ENCODE data around the gene NFAM1. TPM values are rescaled to one million over a fixed set of nuclear protein-coding genes. Genes with fewer than 3 reads are reported as not detected.

The NFAM1 gene
- total RNA-seq, 6 experiments from 2014 or later = not detected

DNA sequence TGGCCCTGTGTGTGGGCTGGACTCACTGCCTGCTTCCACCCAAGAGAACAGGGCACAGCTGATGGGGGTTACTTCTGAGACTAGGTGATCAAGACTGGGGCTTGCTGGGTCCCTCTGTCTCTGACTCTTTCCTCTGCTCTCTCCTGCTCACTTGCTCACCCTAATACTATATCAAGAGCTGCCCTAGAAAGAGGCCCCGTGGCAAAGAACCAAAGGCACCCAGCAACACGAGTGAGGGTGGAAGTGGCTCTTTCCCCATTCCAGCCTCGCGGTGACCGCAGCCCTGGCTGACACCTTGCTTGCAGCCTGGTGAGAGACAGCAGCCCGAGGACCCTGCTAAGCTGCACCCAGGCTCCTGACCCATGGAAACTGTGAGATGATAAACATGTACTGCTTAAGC lies 20.7 kb upstream of the NFAM1 start:
- no peak for TF ChIP-seq CTCF (IDR thresholded peaks at IDR 0.05)
- Mint-ChIP-seq H3K27ac (no peak overlapping the region), H3K4me1 (ENCODE audit: low read depth) (no peaks in the 10 kb centered on the region), H3K27me3 (ENCODE audit: insufficient read depth) (peaks cover 42% of the 10 kb centered on the region), H3K4me3 (no peak overlapping the region), H3K36me3 (ENCODE audit: low read depth) (no peaks in the 10 kb centered on the region), H3K9me3 (no peaks in the 10 kb centered on the region)
- no peak for DNase-seq

DNA sequence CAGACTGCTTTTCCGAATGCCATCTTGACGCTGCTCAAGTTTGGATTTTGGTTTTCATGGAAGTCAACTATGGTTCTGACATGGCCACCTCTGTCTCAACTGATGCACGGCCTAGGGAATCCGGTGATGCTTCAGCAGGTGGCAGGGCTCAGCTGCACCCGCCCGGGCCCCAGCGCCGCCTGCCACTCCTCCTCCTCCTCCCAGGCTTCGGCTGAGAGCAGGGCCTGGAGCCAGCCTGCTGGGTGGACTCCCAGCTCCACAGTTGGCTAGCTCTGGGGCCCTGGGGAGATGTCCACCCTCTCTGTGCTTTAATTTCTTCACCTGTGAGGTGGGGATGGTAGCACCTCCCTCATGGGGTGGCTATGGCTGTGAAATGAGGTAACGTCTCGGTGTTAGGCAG lies 20.3 kb upstream of the NFAM1 start:
- Mint-ChIP-seq H3K4me3 (no peak overlapping the region), H3K36me3 (ENCODE audit: low read depth) (no peaks in the 10 kb centered on the region), H3K4me1 (ENCODE audit: low read depth) (no peaks in the 10 kb centered on the region), H3K27ac (no peak overlapping the region), H3K27me3 (ENCODE audit: insufficient read depth) (peaks cover 39% of the 10 kb centered on the region), H3K9me3 (no peaks in the 10 kb centered on the region)
- DNase-seq = no peak
- TF ChIP-seq CTCF (IDR thresholded peaks at IDR 0.05) = no peak

DNA sequence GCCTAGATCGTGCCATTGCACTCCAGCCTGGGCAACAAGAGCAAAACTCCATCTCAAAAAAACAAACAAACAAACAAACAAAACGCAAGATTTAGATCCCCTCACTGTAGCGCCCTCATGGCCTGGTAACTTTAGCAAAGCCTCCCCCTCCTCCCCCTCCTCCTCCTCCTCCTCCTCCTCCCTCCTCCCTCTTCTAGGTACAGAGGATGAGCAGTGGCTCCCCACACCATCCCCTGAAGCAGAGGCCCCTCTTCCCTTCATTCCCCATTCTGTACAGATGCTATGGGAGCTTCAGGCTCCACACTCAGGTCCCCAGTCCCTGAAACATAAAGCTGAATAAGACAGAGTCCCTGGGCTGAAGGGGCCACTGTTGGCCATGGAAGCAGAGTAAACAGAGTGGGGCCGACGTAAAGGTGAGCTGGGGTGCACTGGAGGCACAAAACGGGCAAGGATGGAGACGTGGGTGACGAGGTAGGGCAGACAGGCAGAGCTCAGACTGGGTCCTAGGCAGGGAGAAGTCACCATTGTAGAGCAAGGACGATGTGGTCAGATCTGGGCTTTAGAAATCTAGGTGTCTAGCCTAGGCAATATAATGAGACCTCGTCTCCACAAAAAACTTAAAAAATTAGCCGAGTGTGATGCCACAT lies 19.4 kb upstream of the NFAM1 start:
- Mint-ChIP-seq H3K27ac (no peak overlapping the region), H3K4me3 (no peak overlapping the region), H3K9me3 (no peaks in the 10 kb centered on the region), H3K36me3 (ENCODE audit: low read depth) (no peaks in the 10 kb centered on the region), H3K4me1 (ENCODE audit: low read depth) (no peaks in the 10 kb centered on the region), H3K27me3 (ENCODE audit: insufficient read depth) (peaks cover 36% of the 10 kb centered on the region)
- TF ChIP-seq CTCF (IDR thresholded peaks at IDR 0.05) = no peak
- DNase-seq = no peak

GRCh38 chr22:42450862-42451261 lies 18.7 kb upstream of the NFAM1 start:
- H3K27ac Mint-ChIP-seq = no peak overlapping the region
- H3K36me3 Mint-ChIP-seq (ENCODE audit: low read depth) = no peaks in the 10 kb centered on the region
- no peak for TF ChIP-seq CTCF (IDR thresholded peaks at IDR 0.05)
- no peaks in the 10 kb centered on the region for H3K9me3 Mint-ChIP-seq
- peaks cover 40% of the 10 kb centered on the region for H3K27me3 Mint-ChIP-seq (ENCODE audit: insufficient read depth)
- no peak overlapping the region for H3K4me3 Mint-ChIP-seq
- H3K4me1 Mint-ChIP-seq (ENCODE audit: low read depth) = no peaks in the 10 kb centered on the region
- DNase-seq = no peak

GRCh38 chr22:42446151-42446550 lies 13.9 kb upstream of the NFAM1 start:
- H3K4me1 Mint-ChIP-seq (ENCODE audit: low read depth) = peaks cover 20% of the 10 kb centered on the region
- DNase-seq = no peak
- no peaks in the 10 kb centered on the region for H3K36me3 Mint-ChIP-seq (ENCODE audit: low read depth)

More at GRCh38 chr22:42446151-42446550, 13.9 kb upstream of the NFAM1 start:
- H3K27me3 Mint-ChIP-seq (ENCODE audit: insufficient read depth) = peaks cover 19% of the 10 kb centered on the region
- H3K9me3 Mint-ChIP-seq = no peaks in the 10 kb centered on the region
- no peak overlapping the region for H3K27ac Mint-ChIP-seq
- TF ChIP-seq CTCF (IDR thresholded peaks at IDR 0.05) = no peak
- H3K4me3 Mint-ChIP-seq = no peak overlapping the region
